T-cell (primary cell): ENCODE results near the gene OGDH. TPM values are rescaled to one million over a fixed set of nuclear protein-coding genes. Genes with fewer than 3 reads are reported as not detected.

Experiments
- ATAC-seq, 4 experiments: fragments of 200-7000 bp in 3 of 4; fragments of 150-1000 bp in 1 of 4; cut with Tn5 transposase; replicated peaks in 1 of 4; 1 replicate in 3 of 4; 2 replicates in 1 of 4; pipeline ENCODE4 v1.10.0; 2021; ENCODE audit warnings: moderate library complexity in 3 of 4, mild to moderate bottlenecking in 2 of 4, moderate number of reproducible peaks in 1 of 4
- CTCF ChIA-PET, 2 donors: fragments of 300-600 bp; sonication (Branson Sonifier 250); formaldehyde crosslinking; loops; one replicate each; lab custom pipeline; 2022; ENCODE audit warnings: antibody characterized with exemption in 2 of 2; lab: Charles Lee
- POLR2A ChIA-PET, 2 donors: fragments of 300-600 bp; sonication (Branson Sonifier 250); formaldehyde crosslinking; loops; one replicate each; lab custom pipeline; 2022; ENCODE audit warnings: antibody characterized with exemption in 2 of 2; lab: Charles Lee
- DNase-seq, 35 experiments: peaks; one replicate each; pipeline versions ENCODE4 v3.0.0 to v3.0.0-alpha.2; 2013 to 2023
- H3K27ac ChIP-seq: one replicate; pipeline ENCODE4 v1.5.1; 2013; ENCODE audit warnings: low read length
- H3K27me3 ChIP-seq, 2 experiments: replicated peaks in 1 of 2; 1 replicate in 1 of 2; 2 replicates in 1 of 2; pipeline versions ENCODE4 v1.6.1 to v1.7.0; 2013; ENCODE audit warnings: low read length in 1 of 2, mixed read lengths in 1 of 2; ENCODE audit not compliant: control insufficient read depth in 2 of 2, insufficient read depth in 2 of 2; ENCODE audit errors: extremely low read depth in 1 of 2
- H3K36me3 ChIP-seq, 2 donors: 1 replicate in 1 of 2; 2 replicates in 1 of 2; pipeline versions ENCODE4 v1.6.1 to v1.7.0; 2013; ENCODE audit warnings: low read length in 1 of 2; ENCODE audit not compliant: control insufficient read depth in 2 of 2, insufficient read depth in 1 of 2; ENCODE audit errors: extremely low read depth in 1 of 2
- H3K4me1 ChIP-seq, 2 experiments: 1 replicate in 1 of 2; 2 replicates in 1 of 2; pipeline versions ENCODE4 v1.6.1 to v1.7.0; 2013; ENCODE audit warnings: low read length in 2 of 2, mixed read lengths in 1 of 2; ENCODE audit not compliant: insufficient read depth in 2 of 2, control insufficient read depth in 1 of 2; ENCODE audit errors: extremely low read depth in 1 of 2
- H3K4me3 ChIP-seq, 2 donors: 1 replicate in 1 of 2; 2 replicates in 1 of 2; pipeline versions ENCODE4 v1.5.1 to v1.7.0; 2013; ENCODE audit warnings: mild to moderate bottlenecking in 2 of 2, low read length in 1 of 2, moderate library complexity in 1 of 2; ENCODE audit not compliant: control insufficient read depth in 1 of 2; ENCODE audit errors: extremely low read depth in 1 of 2
- H3K9me3 ChIP-seq: 2 replicates; pipeline ENCODE4 v1.7.0; 2013
- H3K27ac Mint-ChIP-seq, 2 donors: one replicate each; pipeline ENCODE4 v1.8.0; 2020 to 2021; ENCODE audit warnings: mild to moderate bottlenecking in 2 of 2, mixed read lengths in 2 of 2
- H3K27me3 Mint-ChIP-seq, 2 donors: one replicate each; pipeline ENCODE4 v1.8.0; 2021 to 2022; ENCODE audit warnings: mixed read lengths in 2 of 2
- H3K36me3 Mint-ChIP-seq: one replicate; pipeline ENCODE4 v1.8.0; 2021; ENCODE audit warnings: mixed read lengths
- H3K4me1 Mint-ChIP-seq, 3 donors: one replicate each; pipeline ENCODE4 v1.8.0; 2020 to 2022; ENCODE audit warnings: mixed read lengths in 3 of 3, mild to moderate bottlenecking in 1 of 3
- H3K4me3 Mint-ChIP-seq, 3 donors: one replicate each; pipeline ENCODE4 v1.8.0; 2020 to 2022; ENCODE audit warnings: mild to moderate bottlenecking in 3 of 3, mixed read lengths in 3 of 3, moderate library complexity in 3 of 3
- H3K9me3 Mint-ChIP-seq, 3 donors: one replicate each; pipeline ENCODE4 v1.8.0; 2020 to 2022; ENCODE audit warnings: mixed read lengths in 3 of 3
- WGBS: methylation state at CpG from one replicate; pipeline ENCODE4 v1.1.5; 2013; ENCODE audit warnings: missing lambda C conversion rate; ENCODE audit not compliant: insufficient coverage; 5-methylcytosine and 5-hydroxymethylcytosine counted together
- total RNA-seq, 35 experiments: library from RNA in 6 of 35; stranded (reverse) in 6 of 35; fragments of 120-200 nt in 1 of 35; gene quantifications; one replicate each; pipeline versions ENCODE4 v1.2.1 to v1.2.4 and lab custom pipeline; 2013 to 2026

Gene OGDH
- total RNA-seq, 5 donors from 2014 or later (not counting 1 experiment from before 2014, with no cell fraction given) = 58.9 to 113 (median 108) TPM

DNA sequence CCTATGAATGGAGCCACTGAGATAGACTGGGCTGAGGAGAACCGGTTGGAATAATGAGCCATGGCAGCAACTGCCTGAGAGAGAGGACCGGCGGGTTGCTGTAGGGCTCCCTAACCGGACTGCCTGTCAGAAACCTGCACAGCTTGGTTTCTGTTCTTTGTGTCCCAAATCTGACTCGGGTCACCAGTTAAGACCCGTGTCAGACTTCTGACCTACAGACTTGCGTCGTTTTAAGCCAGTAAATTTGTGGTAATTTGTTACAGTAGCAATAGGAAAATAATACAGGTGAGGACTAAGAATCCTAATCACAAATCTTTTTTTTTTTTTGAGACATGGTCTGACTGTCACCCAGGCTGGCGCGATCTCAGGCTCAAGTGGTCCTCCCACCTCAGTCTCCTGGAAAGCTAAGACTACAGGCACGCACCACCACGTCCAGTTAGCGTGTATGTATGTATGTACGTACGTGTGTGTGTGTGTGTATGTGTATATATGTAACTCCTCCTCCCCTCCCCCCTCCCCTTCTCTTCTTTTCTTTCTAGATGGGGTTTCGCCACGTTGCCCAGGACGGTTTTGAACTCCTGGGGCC, 32.0 kb upstream of the OGDH start:
- 9% methylated on average over 7 of the region's 18 CpGs for WGBS
- Histone ChIP-seq H3K4me1 (peaks cover 10 to 28% of the 10 kb centered on the region in 2 experiments), H3K27ac (peak overlapping the region; percentile 84), H3K36me3 (peaks cover 13 to 58% of the 10 kb centered on the region in 2 donors), H3K9me3 (no peaks in the 10 kb centered on the region), H3K4me3 (peak overlapping the region; percentile 80 to 93), H3K27me3 (no peaks in the 10 kb centered on the region)
- H3K27me3 Mint-ChIP-seq = no peaks in the 10 kb centered on the region
- ATAC-seq (no peak), DNase-seq (peak in 3 of 35 experiments; percentile 6 to 12 (median 9))
- H3K9me3 Mint-ChIP-seq = no peaks in the 10 kb centered on the region
- ChIA-PET CTCF (interaction anchor here (0.6 to 1.4 kb wide), 5 partner anchors 8 to 349 kb away, joined by 3 to 11 read pairs (median 5); partner anchors contain the start of gene TMED4 (in 1 of the 2)), POLR2A (interaction anchor here (0.5 to 1.8 kb wide), 11 partner anchors 8 to 536 kb away, joined by 3 to 8 read pairs (median 4); partner anchors contain the start of genes H2AZ2 (in 1 of the 2) and NUDCD3 (in 1 of the 2))
- H3K4me3 Mint-ChIP-seq = peak overlapping the region; percentile 93 to 99 (median 97)
- H3K4me1 Mint-ChIP-seq = peaks cover 34 to 53% (median 50%) of the 10 kb centered on the region in 3 donors
- peak overlapping the region; percentile 97 to 98 for H3K27ac Mint-ChIP-seq
- peaks cover 41% of the 10 kb centered on the region for H3K36me3 Mint-ChIP-seq

DNA sequence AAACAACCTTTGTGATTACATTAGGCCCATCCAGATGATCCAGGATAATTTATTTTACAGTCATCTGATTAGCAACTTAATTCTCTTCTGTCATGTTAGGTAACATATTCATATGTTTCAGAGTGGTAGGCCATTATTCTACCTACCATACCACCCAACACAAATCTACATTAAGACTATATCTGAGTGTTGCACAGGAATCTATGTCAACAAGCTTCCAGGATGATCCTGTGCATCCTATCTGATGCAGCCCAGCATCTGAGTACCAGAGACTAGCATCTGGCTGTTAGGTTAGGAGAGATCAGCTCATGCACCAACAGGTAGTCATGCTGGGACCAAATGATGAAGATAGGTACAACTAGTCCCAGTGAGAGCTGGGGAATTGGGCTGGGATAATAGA, 31.4 kb upstream of the OGDH start:
- H3K27ac ChIP-seq = no peak overlapping the region
- ChIA-PET CTCF (interaction anchor here in 1 of 2 donors (1.3 kb wide), 1 partner anchor 10 kb away, joined by 3 read pairs; no protein-coding TSS in a partner anchor), POLR2A (interaction anchor here (0.6 to 1.6 kb wide), 3 partner anchors 10 to 491 kb away, joined by 4 to 6 read pairs (median 4); no protein-coding TSS in a partner anchor)
- no peak overlapping the region for H3K4me3 ChIP-seq
- no peaks in the 10 kb centered on the region for H3K9me3 ChIP-seq
- peaks cover 39 to 60% (median 57%) of the 10 kb centered on the region in 3 donors for H3K4me1 Mint-ChIP-seq
- DNase-seq (no peak), ATAC-seq (no peak)
- peaks cover 13 to 58% of the 10 kb centered on the region in 2 donors for H3K36me3 ChIP-seq
- H3K9me3 Mint-ChIP-seq = no peaks in the 10 kb centered on the region
- H3K36me3 Mint-ChIP-seq = peaks cover 42% of the 10 kb centered on the region
- H3K27me3 Mint-ChIP-seq = no peaks in the 10 kb centered on the region
- peaks cover 10 to 30% of the 10 kb centered on the region in 2 experiments for H3K4me1 ChIP-seq
- H3K27me3 ChIP-seq = no peaks in the 10 kb centered on the region
- peak overlapping the region; percentile 93 to 99 (median 97) for H3K4me3 Mint-ChIP-seq
- H3K27ac Mint-ChIP-seq = peak overlapping the region; percentile 81 to 98

DNA sequence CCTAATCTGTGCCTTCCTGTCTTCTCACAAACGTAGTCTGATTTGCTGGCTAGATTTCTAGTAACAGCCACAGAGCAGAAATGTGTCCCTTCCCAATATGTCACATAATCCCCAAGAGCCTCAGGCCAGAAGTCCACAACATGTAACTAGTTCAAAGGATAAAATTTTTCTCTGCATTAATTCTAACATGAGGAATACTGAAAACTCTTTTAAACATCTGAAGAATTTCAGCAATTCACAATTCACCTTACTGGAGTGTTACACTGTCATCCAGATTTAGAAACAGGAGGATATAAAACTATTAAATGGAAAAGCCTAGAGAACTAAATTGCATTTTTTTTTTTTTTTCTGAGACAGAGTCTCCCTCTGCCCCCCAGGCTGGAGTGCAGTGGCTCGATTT, 30.2 kb upstream of the OGDH start:
- H3K4me1 Mint-ChIP-seq = peaks cover 50 to 71% (median 66%) of the 10 kb centered on the region in 3 donors

DNA sequence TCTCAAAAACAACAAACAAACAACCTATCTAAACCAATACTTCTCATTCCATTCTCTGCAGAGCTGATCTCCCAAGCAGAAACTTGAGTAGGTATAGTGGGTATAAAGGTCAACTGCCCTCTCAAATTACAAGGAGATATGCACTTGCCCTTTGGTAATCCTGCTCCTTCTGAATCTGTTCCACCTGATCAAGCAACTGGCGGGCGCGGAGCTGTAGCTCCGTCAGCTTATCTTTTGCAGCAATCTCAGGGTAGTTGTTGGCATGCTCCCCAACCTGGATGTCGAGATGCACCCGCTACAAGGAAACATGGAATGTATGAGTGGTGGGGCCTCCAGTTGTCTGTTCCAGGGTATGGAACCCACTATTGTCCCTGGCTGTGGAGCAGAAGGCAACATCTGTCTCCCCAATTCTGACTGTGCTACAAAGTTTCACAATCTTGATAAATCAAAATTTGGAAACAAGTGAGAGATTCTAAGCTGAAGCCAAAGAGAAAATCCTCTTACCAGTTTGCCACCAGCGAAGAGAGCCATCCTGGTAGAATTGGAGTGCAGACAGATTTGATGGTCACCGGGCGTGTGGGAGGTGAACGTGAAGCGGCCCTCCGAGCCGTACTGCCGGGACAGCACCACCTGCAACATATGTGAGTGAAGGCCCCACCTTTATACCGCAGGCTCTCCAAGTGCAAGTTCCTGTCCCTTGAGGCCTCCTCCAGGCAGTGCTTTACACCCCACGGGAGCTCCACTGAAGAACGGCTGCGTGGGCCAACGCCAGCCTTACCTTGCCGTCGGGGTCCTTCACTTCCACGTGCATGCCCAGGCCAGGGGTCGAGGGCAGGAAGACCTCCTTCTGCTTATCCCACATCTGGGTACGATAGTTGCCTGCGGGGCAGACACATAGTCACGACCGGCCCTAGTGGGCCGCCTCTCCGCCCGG, 25.2 kb upstream of the OGDH start:
- Mint-ChIP-seq H3K36me3 (peaks cover 20% of the 10 kb centered on the region), H3K27me3 (no peaks in the 10 kb centered on the region), H3K9me3 (no peaks in the 10 kb centered on the region), H3K27ac (peak overlapping the region; percentile 95 to 97), H3K4me1 (peaks cover 31 to 43% (median 41%) of the 10 kb centered on the region in 3 donors), H3K4me3 (peak overlapping the region; percentile 90)
- Histone ChIP-seq H3K36me3 (peaks cover 2 to 36% of the 10 kb centered on the region in 2 donors), H3K4me1 (peaks cover 10 to 28% of the 10 kb centered on the region in 2 experiments), H3K27me3 (no peaks in the 10 kb centered on the region), H3K27ac (peak overlapping the region; percentile 77), H3K4me3 (peak overlapping the region; percentile 45 to 64), H3K9me3 (no peaks in the 10 kb centered on the region)
- POLR2A ChIA-PET = interaction anchor here (0.5 to 2.2 kb wide), 6 partner anchors 9 to 153 kb away, joined by 3 to 15 read pairs (median 4); partner anchors contain the start of gene OGDH (in 1 of the 2)
- peak; percentile 35 to 56 (median 43) for ATAC-seq
- CTCF ChIA-PET = interaction anchor here in 1 of 2 donors (0.8 kb wide), 1 partner anchor 341 kb away, joined by 6 read pairs; no protein-coding TSS in a partner anchor
- WGBS = 13% methylated on average over 29 of the region's 30 CpGs
- DNase-seq = peak in 34 of 35 experiments; percentile 20 to 69 (median 38)

More for the DNA sequence above, 30.2 kb upstream of the OGDH start:
- Histone ChIP-seq H3K27me3 (no peaks in the 10 kb centered on the region), H3K36me3 (peaks cover 7 to 55% of the 10 kb centered on the region in 2 donors), H3K4me1 (peaks cover 18 to 42% of the 10 kb centered on the region in 2 experiments), H3K4me3 (no peak overlapping the region), H3K9me3 (no peaks in the 10 kb centered on the region), H3K27ac (no peak overlapping the region)
- Mint-ChIP-seq H3K9me3 (no peaks in the 10 kb centered on the region), H3K36me3 (peaks cover 40% of the 10 kb centered on the region), H3K4me3 (peak overlapping the region in 2 of 3 donors; percentile 13 to 62), H3K27ac (peak overlapping the region; percentile 23 to 70), H3K27me3 (no peaks in the 10 kb centered on the region)
- ATAC-seq (no peak), DNase-seq (no peak)
- 75% methylated on average over 1 of the region's 2 CpGs for WGBS
- ChIA-PET POLR2A (interaction anchor here in 1 of 2 donors (0.7 kb wide), 1 partner anchor 87 kb away, joined by 6 read pairs; no protein-coding TSS in a partner anchor), CTCF (no interaction called here)

DNA sequence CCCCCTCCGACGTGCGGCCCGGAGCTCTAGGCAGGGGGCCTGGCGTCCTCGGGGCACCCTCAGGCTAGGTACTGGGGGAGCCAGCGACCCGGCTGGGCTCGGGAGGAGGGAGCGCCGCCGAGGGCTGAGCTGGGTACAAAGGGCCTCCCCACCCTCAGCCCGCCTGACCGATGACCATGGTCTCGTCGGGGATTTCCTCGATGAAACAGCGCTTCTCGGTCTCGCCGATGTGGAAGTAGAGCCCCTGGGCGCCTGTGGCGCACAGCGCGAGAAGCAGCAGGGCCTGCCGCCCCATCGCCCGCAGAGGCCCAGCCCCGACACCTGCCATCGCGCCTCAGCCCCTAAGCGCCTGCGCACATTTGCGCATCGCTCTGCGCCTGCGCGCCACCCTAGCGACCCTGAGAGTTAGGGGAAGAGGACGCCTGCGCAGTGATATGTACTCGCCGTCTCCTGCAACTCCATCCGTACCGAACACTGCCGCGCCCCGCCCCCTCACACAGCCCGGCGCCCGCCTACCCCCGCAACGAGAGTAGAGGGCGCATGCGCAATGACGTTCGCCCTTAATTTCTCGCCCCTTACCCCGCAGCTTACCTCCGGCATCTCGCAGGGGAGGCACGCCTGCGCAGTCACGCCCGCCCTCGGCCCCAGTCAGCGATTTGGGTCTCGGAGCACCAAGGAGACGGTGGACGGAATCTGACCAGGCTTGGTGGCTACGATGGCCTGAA, 24.4 kb upstream of the OGDH start, which contains the start of gene TMED4:
Gene TMED4 (minus strand): TSS at position 353 of the 725 bp plus-strand sequence. CDS start 25 bp downstream, at position 328.
- Histone ChIP-seq H3K9me3 (no peaks in the 10 kb centered on the region), H3K4me1 (peaks cover 10 to 28% of the 10 kb centered on the region in 2 experiments), H3K4me3 (peak within 1 kb of the TSS; percentile 64 to 70), H3K27ac (peak within 1 kb of the TSS; percentile 89), H3K27me3 (no peaks in the 10 kb centered on the region), H3K36me3 (peaks cover 2 to 30% of the 10 kb centered on the region in 2 donors)
- Mint-ChIP-seq H3K27me3 (no peaks in the 10 kb centered on the region), H3K4me3 (peak within 1 kb of the TSS; percentile 90), H3K27ac (peak within 1 kb of the TSS; percentile 95 to 97), H3K4me1 (peaks cover 31 to 42% (median 40%) of the 10 kb centered on the region in 3 donors), H3K36me3 (peaks cover 20% of the 10 kb centered on the region), H3K9me3 (no peaks in the 10 kb centered on the region)
- DNase-seq (peak; percentile 100), ATAC-seq (peak; percentile 84 to 90 (median 87))
- CTCF ChIA-PET = interaction anchor here (0.6 to 1.4 kb wide), 7 partner anchors 8 to 553 kb away, joined by 3 to 6 read pairs (median 3); partner anchors contain the start of genes DDX56 (in 1 of the 2) and OGDH (in 1 of the 2)
- under 1% methylated on average over 69 of the region's 71 CpGs for WGBS
- POLR2A ChIA-PET = interaction anchor here (0.6 to 2.2 kb wide), 10 partner anchors 8 to 273 kb away, joined by 3 to 15 read pairs (median 4); partner anchors contain the start of genes DDX56 (in 1 of the 2), H2AZ2 (in 1 of the 2) and OGDH (in 1 of the 2)
